ENCODE data around the gene LRRC8E. TPM values are rescaled to one million over a fixed set of nuclear protein-coding genes. Genes with fewer than 3 reads are reported as not detected.

LRRC8E gene
- polyA plus RNA-seq, 1 experiment, result 4.1 TPM

GRCh38 chr19:7947939-7948338, 59.6 kb downstream of the LRRC8E start:
- ChIA-PET CTCF (interaction anchor here (0.6 to 1.7 kb wide), 2 partner anchors 299 to 304 kb away, joined by 5 to 10 read pairs; no protein-coding TSS in a partner anchor), POLR2A (no interaction called here)
- Histone ChIP-seq H3K4me3 (ENCODE audit: low read depth, low read length) (no peak overlapping the region), H3K27me3 (ENCODE audit: control insufficient read depth, insufficient read depth, low read length) (no peaks in the 10 kb centered on the region), H3K9me3 (ENCODE audit: control insufficient read depth, insufficient read depth, low read length) (peaks cover 3% of the 10 kb centered on the region; the same call in 1 of the 2 replicates), H3K27ac (ENCODE audit: low read depth, low read length) (no peak overlapping the region)
- TF ChIP-seq, protein P1, sequence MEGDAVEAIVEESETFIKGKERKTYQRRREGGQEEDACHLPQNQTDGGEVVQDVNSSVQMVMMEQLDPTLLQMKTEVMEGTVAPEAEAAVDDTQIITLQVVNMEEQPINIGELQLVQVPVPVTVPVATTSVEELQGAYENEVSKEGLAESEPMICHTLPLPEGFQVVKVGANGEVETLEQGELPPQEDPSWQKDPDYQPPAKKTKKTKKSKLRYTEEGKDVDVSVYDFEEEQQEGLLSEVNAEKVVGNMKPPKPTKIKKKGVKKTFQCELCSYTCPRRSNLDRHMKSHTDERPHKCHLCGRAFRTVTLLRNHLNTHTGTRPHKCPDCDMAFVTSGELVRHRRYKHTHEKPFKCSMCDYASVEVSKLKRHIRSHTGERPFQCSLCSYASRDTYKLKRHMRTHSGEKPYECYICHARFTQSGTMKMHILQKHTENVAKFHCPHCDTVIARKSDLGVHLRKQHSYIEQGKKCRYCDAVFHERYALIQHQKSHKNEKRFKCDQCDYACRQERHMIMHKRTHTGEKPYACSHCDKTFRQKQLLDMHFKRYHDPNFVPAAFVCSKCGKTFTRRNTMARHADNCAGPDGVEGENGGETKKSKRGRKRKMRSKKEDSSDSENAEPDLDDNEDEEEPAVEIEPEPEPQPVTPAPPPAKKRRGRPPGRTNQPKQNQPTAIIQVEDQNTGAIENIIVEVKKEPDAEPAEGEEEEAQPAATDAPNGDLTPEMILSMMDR (IDR thresholded peaks at IDR 0.05; ENCODE audit: low read depth, low read length), result no peak
- DNase-seq (ENCODE audit: low read depth, low spot score), result no peak

Other genes with a start within 250 kb of the LRRC8E start
- not detected in 2 replicates for gene RETN, start 219.5 kb upstream of the LRRC8E start, polyA plus RNA-seq (2011; rRNA removed)
- gene MCEMP1, start 211.4 kb upstream of the LRRC8E start, polyA plus RNA-seq (2011; rRNA removed), result not detected in 2 replicates
- 42.1 and 69.8 TPM in 2 replicates for gene TRAPPC5, start 207.7 kb upstream of the LRRC8E start, polyA plus RNA-seq (2011; rRNA removed)
- gene FCER2, start 186.4 kb upstream of the LRRC8E start, polyA plus RNA-seq (2011; rRNA removed), result not detected in 2 replicates
- not detected in 2 replicates for gene CLEC4G, start 156.4 kb upstream of the LRRC8E start, polyA plus RNA-seq (2011; rRNA removed)
- not detected in 2 replicates for gene CD209, start 141.0 kb upstream of the LRRC8E start, polyA plus RNA-seq (2011; rRNA removed)
- gene CLEC4M, start 125.3 kb upstream of the LRRC8E start, polyA plus RNA-seq (2011; rRNA removed), result not detected in 2 replicates
- 6.7 and 9.1 TPM in 2 replicates for gene EVI5L, start 58.3 kb upstream of the LRRC8E start, polyA plus RNA-seq (2011; rRNA removed)
- not detected in 2 replicates for gene PRR36, start 14.1 kb upstream of the LRRC8E start, polyA plus RNA-seq (2011; rRNA removed)
- gene MAP2K7, start 15.4 kb downstream of the LRRC8E start, polyA plus RNA-seq (2011; rRNA removed), result 5.6 and 6.2 TPM in 2 replicates
- gene TGFBR3L, start 26.3 kb downstream of the LRRC8E start, polyA plus RNA-seq (2011; rRNA removed), result 0.88 TPM in 1 of 2 replicates, not detected in the other
- gene SNAPC2, start 31.8 kb downstream of the LRRC8E start, polyA plus RNA-seq (2011; rRNA removed), result 12.1 and 17.7 TPM in 2 replicates
- 0.95 and 2.2 TPM in 2 replicates for gene CTXN1, start 37.6 kb downstream of the LRRC8E start, polyA plus RNA-seq (2011; rRNA removed)
- 42.0 and 43.3 TPM in 2 replicates for gene TIMM44, start 55.2 kb downstream of the LRRC8E start, polyA plus RNA-seq (2011; rRNA removed)
- gene ELAVL1, start 117.1 kb downstream of the LRRC8E start, polyA plus RNA-seq (2011; rRNA removed), result 44.7 and 52.3 TPM in 2 replicates
- not detected in 2 replicates for gene CCL25, start 164.2 kb downstream of the LRRC8E start, polyA plus RNA-seq (2011; rRNA removed)